Progenitor cell of endocrine pancreas (in vitro differentiated cells): Measurements from ENCODE around the gene MYL6. TPM values are rescaled to one million over a fixed set of nuclear protein-coding genes. Genes with fewer than 3 reads are reported as not detected.

Experiments
- DNase-seq: peaks from one replicate; pipeline ENCODE4 v3.0.0; 2021; ENCODE audit warnings: low spot score; ENCODE audit not compliant: unreplicated experiment
- H3K27ac Mint-ChIP-seq: 2 replicates; pipeline ENCODE4 v1.8.0; 2021; ENCODE audit warnings: mild to moderate bottlenecking, moderate library complexity, mixed read lengths
- H3K27me3 Mint-ChIP-seq: 2 replicates; pipeline ENCODE4 v1.8.0; 2021; ENCODE audit warnings: mixed read lengths
- H3K36me3 Mint-ChIP-seq: 2 replicates; pipeline ENCODE4 v1.8.0; 2022; ENCODE audit warnings: mixed read lengths; ENCODE audit not compliant: insufficient read depth
- H3K4me1 Mint-ChIP-seq: 2 replicates; pipeline ENCODE4 v1.8.0; 2021; ENCODE audit warnings: low read depth, mixed read lengths
- H3K4me3 Mint-ChIP-seq: 2 replicates; pipeline ENCODE4 v1.8.0; 2021; ENCODE audit warnings: low read depth, mild to moderate bottlenecking, moderate library complexity, mixed read lengths
- H3K9me3 Mint-ChIP-seq: 2 replicates; pipeline ENCODE4 v1.8.0; 2021; ENCODE audit warnings: low read depth, mixed read lengths
- CTCF ChIP-seq: fragments of 200-600 bp; sonication (generic); IDR thresholded peaks from one replicate; pipeline ENCODE4 v1.5.0; 2021; ENCODE audit warnings: antibody characterized with exemption, mild to moderate bottlenecking; ENCODE audit not compliant: unreplicated experiment
- total RNA-seq: library from RNA; stranded (reverse); gene quantifications from 2 replicates; pipeline ENCODE4 v1.2.1, GENCODE V29; 2021

Gene MYL6
- total RNA-seq, 1 donor from 2014 or later: 1,155 TPM

- no peak for TF ChIP-seq CTCF
- Mint-ChIP-seq H3K4me3 (no peak overlapping the region), H3K27ac (no peak overlapping the region), H3K27me3 (no peaks in the 10 kb centered on the region), H3K4me1 (no peaks in the 10 kb centered on the region), H3K9me3 (no peaks in the 10 kb centered on the region), H3K36me3 (peaks cover 43% of the 10 kb centered on the region)
- DNase-seq: no peak
Observed at GRCh38 chr12:56178347-56178746, 20.2 kb downstream of the MYL6 start.

- no peaks in the 10 kb centered on the region for H3K27me3 Mint-ChIP-seq
- no peak overlapping the region for H3K4me3 Mint-ChIP-seq
- H3K9me3 Mint-ChIP-seq: no peaks in the 10 kb centered on the region
- H3K4me1 Mint-ChIP-seq: peaks cover 14% of the 10 kb centered on the region
- no peak overlapping the region for H3K27ac Mint-ChIP-seq
- no peak for TF ChIP-seq CTCF
- peaks cover 8% of the 10 kb centered on the region for H3K36me3 Mint-ChIP-seq
- no peak for DNase-seq
Observed at GRCh38 chr12:56186957-56187356, 28.8 kb downstream of the MYL6 start.

GRCh38 chr12:56188131-56188777 is 30.1 kb downstream of the MYL6 start:
- no peaks in the 10 kb centered on the region for H3K9me3 Mint-ChIP-seq
- DNase-seq: no peak
- TF ChIP-seq CTCF: no peak
- peaks cover 17% of the 10 kb centered on the region for H3K4me1 Mint-ChIP-seq
- H3K36me3 Mint-ChIP-seq: peaks cover 9% of the 10 kb centered on the region
- H3K27me3 Mint-ChIP-seq: no peaks in the 10 kb centered on the region
- H3K27ac Mint-ChIP-seq: peak overlapping the region; percentile 96
- peak overlapping the region; percentile 83 for H3K4me3 Mint-ChIP-seq

- TF ChIP-seq CTCF: no peak
- Mint-ChIP-seq H3K4me3 (peak overlapping the region; percentile 83), H3K36me3 (peaks cover 9% of the 10 kb centered on the region), H3K4me1 (peaks cover 17% of the 10 kb centered on the region), H3K27me3 (no peaks in the 10 kb centered on the region), H3K9me3 (no peaks in the 10 kb centered on the region), H3K27ac (peak overlapping the region; percentile 96)
- no peak for DNase-seq
Observed at GRCh38 chr12:56188778-56189098, 30.6 kb downstream of the MYL6 start.

- Mint-ChIP-seq H3K27ac (peak within 1 kb of the TSS; percentile 100), H3K36me3 (peaks cover 9% of the 10 kb centered on the region), H3K27me3 (no peaks in the 10 kb centered on the region), H3K4me3 (peak within 1 kb of the TSS; percentile 97), H3K4me1 (peaks cover 17% of the 10 kb centered on the region), H3K9me3 (no peaks in the 10 kb centered on the region)
- TF ChIP-seq CTCF: peak; percentile 83
- DNase-seq: peak; percentile 78
Observed at GRCh38 chr12:56189099-56189917, 31.1 kb downstream of the MYL6 start, which contains the start of gene SMARCC2. Gene SMARCC2 (minus strand): TSS chr12:56189483. CDS start chr12:56189461, 22 bp downstream.
